H1 (cell line): ENCODE measurements around the gene MRPS16. TPM values are rescaled to one million over a fixed set of nuclear protein-coding genes. Genes with fewer than 3 reads are reported as not detected.

Source experiments
- CBX5 ChIP-seq: fragments of 300-800, 300-1000 bp; sonication (generic); IDR thresholded peaks from 2 replicates; pipeline ENCODE4 v1.7.1; 2016; ENCODE audit warnings: antibody characterized with exemption, low read length, low read depth
- CHD7 ChIP-seq: fragments of 300-600 bp; sonication (generic); IDR thresholded peaks from 2 replicates; pipeline ENCODE4 v1.7.1; 2012; ENCODE audit warnings: low read length, moderate library complexity, mild to moderate bottlenecking, inconsistent platforms; ENCODE audit not compliant: insufficient replicate concordance
- CTBP2 ChIP-seq: IDR thresholded peaks from 2 replicates; pipeline ENCODE4 v1.7.0; 2011; ENCODE audit warnings: borderline replicate concordance, mild to moderate bottlenecking, moderate library complexity, mixed read lengths, low read length; ENCODE audit not compliant: insufficient read depth, insufficient read length
- CTCF ChIP-seq, 3 experiments: IDR thresholded peaks; 1 replicate in 2 of 3; 2 replicates in 1 of 3; pipeline versions ENCODE4 v1.5.1 to v1.6.1; 2011; ENCODE audit warnings: low read length in 3 of 3, mild to moderate bottlenecking in 3 of 3, inconsistent platforms in 2 of 3, low read depth in 1 of 3, moderate library complexity in 1 of 3; ENCODE audit not compliant: insufficient read depth in 1 of 3; ENCODE audit errors: control extremely low read depth in 1 of 3
- E2F6 ChIP-seq: IDR thresholded peaks from 2 replicates; pipeline ENCODE4 v1.6.1; 2012; ENCODE audit warnings: inconsistent platforms
- SP4 ChIP-seq: IDR thresholded peaks from 2 replicates; pipeline ENCODE4 v1.6.1; 2012; ENCODE audit warnings: low read length, inconsistent platforms
- polyA plus RNA-seq, 7 experiments: library from polyadenylated mRNA; depleted of rRNA in 3 of 7; stranded (reverse) in 5 of 7; unstranded in 2 of 7; fragments of >200 nt in 5 of 7; fragments of 200-250 nt in 2 of 7; gene quantifications; 1 replicate in 5 of 7; 2 replicates in 1 of 7; 4 replicates in 1 of 7; pipeline versions ENCODE4 v1.2.1 to v1.2.3, GENCODE V29; 2011 to 2013; ENCODE audit warnings: missing spikeins in 2 of 7, mixed read lengths in 2 of 7
- total RNA-seq: library from RNA; stranded (reverse); fragmentation: NEBNext Ultra II Directional; extraction: Animal tissue kit (Norgen Biotek cat#: 25700); gene quantifications from 2 replicates; pipeline ENCODE4 v1.2.1, GENCODE V29; 2021

The MRPS16 gene
- total and polyA plus RNA-seq, 2 of the 8 experiments (the other 6 are each of a cell fraction or from before 2014, with no cell fraction given) = 125 to 203 TPM

- no peak for TF ChIP-seq CHD7
- peak in 1 of 3 experiments; percentile 22; a peak in 1 of 4 replicates for TF ChIP-seq CTCF (IDR thresholded peaks at IDR 0.05; ENCODE audit: control extremely low read depth in 1 of 3, insufficient read depth in 1 of 3, low read depth in 1 of 3, low read length in 3 of 3)
- TF ChIP-seq SP4 = no peak
- no peak for TF ChIP-seq E2F6
- TF ChIP-seq CBX5 = no peak
- no peak for TF ChIP-seq CTBP2
Observed at GRCh38 chr10:73253225-73253555, 746 bp upstream of the MRPS16 start (continued).
